HPDE6-E6E7 (cell line): ENCODE measurements around the gene ZNF560.
"Not testable (repeated sequence)": the region's sequence is repeated elsewhere in the genome, so short reads cannot be mapped to it uniquely, and the experiment has no call there.

Experiments
- DNase-seq: peaks from one replicate; pipeline ENCODE4 v3.0.0; 2011; ENCODE audit warnings: missing footprints; ENCODE audit errors: extremely low spot score

ZNF560 gene

GRCh38 chr19:9498183-9498902 is at the start of gene ZNF560:
Gene ZNF560 (minus strand): TSS chr19:9498616. CDS start chr19:9475313, 23,303 bp downstream.
- DNase-seq, result no peak

- no peak for DNase-seq
Measured at GRCh38 chr19:9547870-9548269, 49.5 kb upstream of the ZNF560 start.

- DNase-seq, result not testable (repeated sequence)
Measured at GRCh38 chr19:9541281-9541680, 42.9 kb upstream of the ZNF560 start.

DNA sequence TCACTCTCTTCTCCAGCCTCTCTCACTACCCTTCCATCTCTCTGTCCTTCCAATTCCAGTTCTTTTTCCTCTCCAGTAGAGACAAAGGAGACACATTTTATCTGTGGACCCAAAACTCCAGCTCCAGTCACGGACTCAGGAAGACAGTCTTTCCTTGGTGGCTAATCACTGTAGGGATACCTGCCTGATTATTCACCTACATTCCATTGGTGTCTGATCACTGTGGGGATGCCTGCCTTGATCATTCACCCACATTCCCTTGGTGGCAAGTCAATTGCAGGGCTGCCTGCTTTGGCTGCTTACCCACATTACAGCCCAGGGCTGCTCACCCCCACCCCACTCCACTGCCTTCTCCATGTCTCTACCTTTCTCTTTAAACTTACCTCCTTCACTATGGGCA is 41.5 kb upstream of the ZNF560 start:
- not testable (repeated sequence) for DNase-seq

- DNase-seq, result not testable (repeated sequence)
Measured at GRCh38 chr19:9539201-9539600, 40.8 kb upstream of the ZNF560 start.

DNA sequence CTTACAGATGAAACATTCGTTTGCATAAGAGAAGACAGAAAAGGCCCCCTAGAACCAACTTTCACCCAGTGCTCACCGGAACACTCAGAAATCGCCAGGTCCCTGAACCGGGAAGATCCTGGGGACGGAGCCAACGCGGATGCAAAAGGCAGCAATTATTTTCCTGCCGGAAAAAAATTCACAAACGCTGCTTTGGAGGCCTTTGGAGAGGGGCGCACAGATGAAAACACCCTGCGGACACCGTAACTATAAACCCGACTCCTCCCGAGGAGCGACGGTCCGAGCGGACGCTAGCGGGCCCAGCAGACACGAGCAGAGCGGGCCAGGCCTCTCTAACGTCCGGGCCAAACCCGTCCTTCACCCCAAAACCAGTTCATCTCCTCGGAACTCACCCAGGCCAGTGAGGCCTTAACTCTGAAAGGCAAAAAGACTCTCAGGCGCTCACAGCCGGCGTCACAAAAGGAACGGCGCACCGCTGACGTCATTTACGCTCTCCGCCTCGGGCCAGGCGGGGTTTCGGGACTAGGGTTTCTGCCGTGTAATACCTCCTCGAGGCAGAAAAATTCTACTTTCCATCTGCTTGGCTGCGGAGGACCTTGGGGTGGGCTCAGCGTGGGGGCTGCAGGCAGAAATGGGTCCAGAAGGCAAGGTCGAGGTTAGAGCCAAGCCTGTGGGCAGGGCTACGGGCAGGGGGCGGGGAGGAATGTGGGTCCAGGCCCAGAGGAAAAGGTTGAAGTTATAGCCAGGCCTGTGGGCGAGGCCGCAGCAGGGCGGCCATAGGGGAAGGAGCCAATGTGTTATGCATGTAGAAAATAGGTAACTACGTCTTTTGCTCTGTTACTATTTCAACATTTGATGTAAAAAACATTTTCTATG is 40.0 kb upstream of the ZNF560 start, which contains the start of gene ZNF426:
Gene ZNF426, minus strand, starts transcription at position 463 of the 876 bp plus-strand sequence. CDS start 2,413 bp downstream, outside the sequence.
- peak; percentile 79 for DNase-seq

GRCh38 chr19:9535934-9536333 is 37.5 kb upstream of the ZNF560 start:
- DNase-seq, result no peak

- peak; percentile 54 for DNase-seq
Measured at GRCh38 chr19:9531933-9532332, 33.5 kb upstream of the ZNF560 start.

- DNase-seq, result no peak
Measured at GRCh38 chr19:9528757-9529336, 30.4 kb upstream of the ZNF560 start.

DNA sequence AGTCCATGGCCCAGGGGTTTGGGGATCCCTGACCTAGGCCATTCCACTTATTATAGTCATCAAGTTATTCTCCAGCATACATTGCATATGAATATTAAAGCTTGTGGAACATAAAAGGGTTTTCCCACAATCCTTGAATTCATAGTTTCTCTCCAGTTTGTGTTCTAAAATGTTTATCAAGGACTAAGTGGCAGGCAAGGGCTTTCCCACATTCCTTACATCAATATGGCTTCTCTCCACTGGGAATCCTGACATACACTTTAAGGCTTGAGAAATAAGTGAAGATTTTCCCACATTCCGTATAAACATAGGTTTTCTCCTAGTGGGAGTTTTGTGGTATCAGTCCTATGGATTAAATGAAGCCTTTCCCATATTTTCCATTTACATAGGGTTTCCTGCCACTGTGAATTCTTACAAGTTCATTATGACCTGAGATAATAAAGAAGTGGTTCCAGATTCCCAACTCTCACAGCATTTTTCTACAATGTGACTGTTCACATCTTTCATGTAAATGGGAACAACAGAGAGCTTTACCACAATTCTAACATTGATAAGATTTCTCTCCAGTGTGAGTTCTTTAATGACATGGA is 25.6 kb upstream of the ZNF560 start:
- no peak for DNase-seq

GRCh38 chr19:9507285-9507684 is 8.9 kb upstream of the ZNF560 start:
- no peak for DNase-seq

- no peak for DNase-seq
Measured at GRCh38 chr19:9500796-9501195, 2.4 kb upstream of the ZNF560 start.

GRCh38 chr19:9494096-9494495 is 4.3 kb downstream of the ZNF560 start:
- DNase-seq, result no peak

GRCh38 chr19:9487016-9487415 is 11.4 kb downstream of the ZNF560 start:
- DNase-seq, result no peak

DNA sequence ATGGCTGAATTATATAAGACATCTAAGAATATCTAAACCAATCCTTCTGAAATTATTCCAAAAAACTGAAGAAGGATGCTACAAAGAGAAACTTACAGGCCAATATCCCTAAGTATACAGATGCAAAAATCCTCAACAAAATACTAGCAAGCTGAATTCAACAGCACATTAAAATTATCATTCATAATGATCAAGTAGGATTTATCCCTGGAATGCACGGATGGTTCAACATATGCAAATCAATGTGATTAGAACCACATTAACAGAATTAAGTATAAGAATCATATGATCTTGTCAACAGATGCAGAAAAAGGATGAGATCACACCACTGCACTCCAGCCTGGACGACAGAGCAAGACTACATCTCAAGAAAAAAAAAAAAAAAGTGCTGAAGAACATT is 13.3 kb downstream of the ZNF560 start:
- no peak for DNase-seq

GRCh38 chr19:9474975-9475374 is 23.4 kb downstream of the ZNF560 start:
- DNase-seq, result no peak

- DNase-seq, result no peak
Measured at GRCh38 chr19:9467161-9467560, 31.3 kb downstream of the ZNF560 start.

DNA sequence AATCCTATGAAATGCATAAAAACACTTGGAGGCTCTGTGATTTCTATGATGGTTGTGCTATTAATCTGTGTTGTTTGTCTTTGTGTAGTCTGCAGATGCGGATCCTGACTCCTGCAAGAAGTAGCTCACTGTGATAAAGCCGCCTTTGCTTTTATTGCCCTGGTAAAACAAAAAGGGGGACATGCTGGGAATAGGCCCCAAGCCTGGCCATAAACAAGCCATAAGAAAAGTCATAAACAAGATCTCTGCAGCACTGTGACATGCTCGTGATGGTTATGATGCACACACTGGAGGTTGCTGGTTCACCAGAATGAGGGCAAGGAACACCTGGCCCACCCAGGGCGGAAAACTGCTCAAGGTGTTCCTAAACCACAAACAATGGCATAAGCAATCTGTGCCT is 36.5 kb downstream of the ZNF560 start:
- no peak for DNase-seq

DNA sequence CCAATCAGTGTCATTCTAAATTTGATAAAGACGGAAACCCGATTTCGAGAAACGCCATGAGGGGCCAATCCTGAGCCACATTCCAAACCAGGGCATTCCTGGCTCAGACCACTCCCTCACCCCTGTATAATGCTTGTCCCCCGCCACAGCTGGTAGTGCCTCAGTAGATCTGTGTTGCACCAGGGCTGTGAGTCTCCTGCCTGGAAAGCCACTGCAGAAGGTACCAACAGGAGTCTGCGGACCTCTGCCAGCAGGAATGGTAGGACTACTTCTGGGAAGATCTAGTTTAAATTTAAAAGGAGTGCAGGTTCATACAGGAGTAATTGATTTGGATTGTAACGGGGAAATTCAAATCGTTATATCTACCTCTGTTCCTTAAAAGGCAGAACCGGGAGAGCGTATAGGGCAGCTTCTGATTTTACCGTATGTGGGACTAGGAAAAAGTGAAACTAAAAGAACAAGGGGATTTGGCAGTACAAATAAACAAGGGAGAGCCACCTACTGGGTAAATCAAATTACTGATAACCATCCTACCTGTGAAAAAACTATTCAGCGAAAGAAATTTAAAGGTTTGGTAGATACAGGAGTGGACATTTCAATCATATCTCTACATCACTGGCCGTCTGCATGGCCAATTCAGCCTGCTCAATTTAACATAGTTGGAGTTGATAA is 42.3 kb downstream of the ZNF560 start:
- no peak for DNase-seq

- no peak for DNase-seq
Measured at GRCh38 chr19:9453953-9454352, 44.5 kb downstream of the ZNF560 start.

DNA sequence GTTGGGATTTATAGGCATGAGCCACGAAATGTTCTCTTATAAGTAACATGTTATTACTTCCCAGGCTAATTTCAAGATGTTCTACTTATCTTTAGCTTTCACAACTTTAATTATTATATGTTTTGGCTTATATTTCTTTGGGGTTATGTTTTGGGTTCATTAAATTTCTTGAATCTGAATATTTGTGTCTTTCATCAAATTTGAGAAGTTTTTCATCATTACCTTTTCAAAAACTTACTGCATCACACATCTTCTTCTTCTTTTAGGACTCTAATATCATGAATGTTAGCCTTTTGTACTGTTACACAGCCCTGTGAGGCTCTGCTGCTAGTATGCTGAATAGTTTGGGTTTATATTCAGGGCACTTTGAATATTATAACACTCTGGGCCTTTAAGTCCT is 53.4 kb downstream of the ZNF560 start:
- DNase-seq, result no peak

- no peak for DNase-seq
Measured at GRCh38 chr19:9436358-9436757, 62.1 kb downstream of the ZNF560 start.
